Thymus (tissue), 11 donors: ENCODE data around the gene MAPK1IP1L. TPM values are rescaled to one million over a fixed set of nuclear protein-coding genes. Genes with fewer than 3 reads are reported as not detected.
"Not testable (repeated sequence)": the region's sequence is repeated elsewhere in the genome, so short reads cannot be mapped to it uniquely, and the experiment has no call there.

Experiments
- DNase-seq, 9 donors: peaks; one replicate each; pipeline ENCODE4 v3.0.0-alpha.2; 2013; ENCODE audit warnings: low spot score in 9 of 9, low read depth in 6 of 9, missing footprints in 1 of 9
- H3K27ac ChIP-seq, 2 donors: one replicate each; pipeline ENCODE4 v1.5.1; 2013; ENCODE audit warnings: control low read depth in 1 of 2, low read depth in 1 of 2, low read length in 1 of 2, mild to moderate bottlenecking in 1 of 2, moderate library complexity in 1 of 2
- H3K27me3 ChIP-seq, 2 donors: one replicate each; pipeline ENCODE4 v1.5.1; 2013; ENCODE audit warnings: low read length in 1 of 2; ENCODE audit not compliant: control insufficient read depth in 2 of 2, insufficient read depth in 1 of 2
- H3K36me3 ChIP-seq, 2 donors: one replicate each; pipeline ENCODE4 v1.5.1; 2013; ENCODE audit warnings: low read length in 1 of 2, mild to moderate bottlenecking in 1 of 2, moderate library complexity in 1 of 2; ENCODE audit not compliant: control insufficient read depth in 2 of 2, insufficient read depth in 2 of 2
- H3K4me1 ChIP-seq, 2 donors: one replicate each; pipeline ENCODE4 v1.5.1; 2013; ENCODE audit warnings: low read length in 2 of 2; ENCODE audit not compliant: control insufficient read depth in 2 of 2, insufficient read depth in 2 of 2
- H3K4me3 ChIP-seq, 2 donors: one replicate each; pipeline ENCODE4 v1.5.1; 2013; ENCODE audit warnings: low read length in 2 of 2, control low read depth in 1 of 2, mild to moderate bottlenecking in 1 of 2
- H3K9me3 ChIP-seq, 2 donors: one replicate each; pipeline ENCODE4 v1.5.1; 2013; ENCODE audit warnings: low read length in 1 of 2, mild to moderate bottlenecking in 1 of 2; ENCODE audit not compliant: control insufficient read depth in 2 of 2, insufficient read depth in 1 of 2
- WGBS: extraction: QIAGEN DNeasy Blood & Tissue Kit; methylation state at CpG from one replicate; pipeline ENCODE4 v1.1.7; 2013; 5-methylcytosine and 5-hydroxymethylcytosine counted together
- polyA plus RNA-seq: library from polyadenylated mRNA; stranded (reverse); fragments of 200-250 nt; gene quantifications from one replicate; pipeline ENCODE4 v1.2.3, GENCODE V29; 2013
- total RNA-seq: library from RNA; stranded (reverse); fragments of 120-200 nt; gene quantifications from one replicate; pipeline ENCODE4 v1.2.4, GENCODE V29; 2013
- donor health status: healthy.

The MAPK1IP1L gene
- total and polyA plus RNA-seq, 2 donors = 15.9 to 42.1 TPM

DNA sequence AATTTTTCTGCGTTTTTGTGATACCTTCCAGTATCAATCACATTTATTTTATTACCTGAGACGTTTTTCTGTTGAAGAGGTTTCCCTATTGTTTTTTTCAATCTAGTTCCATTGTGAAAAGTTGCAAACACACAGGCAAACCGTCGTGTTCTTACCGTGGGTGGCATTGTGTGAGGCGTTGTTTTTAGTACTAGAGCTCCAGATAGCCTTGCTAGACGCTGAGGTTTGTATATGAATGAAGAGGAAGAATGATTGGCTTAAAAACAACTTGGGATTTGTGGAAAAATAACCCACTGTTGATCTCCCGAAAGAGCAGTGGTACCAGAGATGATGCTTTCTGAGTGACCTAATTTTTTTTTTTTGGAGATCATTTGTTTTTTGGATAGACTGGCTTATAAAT is 23.4 kb upstream of the MAPK1IP1L start:
- Histone ChIP-seq H3K36me3 (peaks cover 0 to 3% of the 10 kb centered on the region in 2 donors), H3K27ac (no peak overlapping the region), H3K9me3 (no peaks in the 10 kb centered on the region), H3K4me1 (peaks cover 3 to 7% of the 10 kb centered on the region in 2 donors), H3K4me3 (peak overlapping the region; percentile 59 to 95), H3K27me3 (no peaks in the 10 kb centered on the region)
- WGBS = 15% methylated on average over 8 of the region's 8 CpGs
- DNase-seq = peak in 1 of 9 donors; percentile 36

DNA sequence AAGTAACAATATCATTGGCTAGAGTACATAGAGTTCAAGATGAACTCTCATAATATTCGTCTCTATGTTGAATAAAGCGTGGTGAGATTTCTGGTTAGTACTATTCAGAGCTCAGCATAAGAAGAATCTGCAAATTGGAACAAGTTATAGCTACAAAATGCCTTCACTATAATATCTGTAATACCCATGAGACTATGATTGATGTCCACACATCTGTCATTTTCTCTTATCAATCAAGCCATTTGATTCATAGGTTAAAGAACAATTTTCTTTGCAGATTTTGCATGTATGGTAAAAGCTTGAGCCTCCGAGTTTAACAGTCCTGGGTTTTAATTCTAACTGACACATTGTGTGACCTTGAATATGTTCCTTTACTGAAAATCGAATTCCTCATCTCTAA is 23.0 kb upstream of the MAPK1IP1L start:
- no peak for DNase-seq
- Histone ChIP-seq H3K27me3 (no peaks in the 10 kb centered on the region), H3K36me3 (peaks cover 0 to 3% of the 10 kb centered on the region in 2 donors), H3K4me1 (peaks cover 3 to 7% of the 10 kb centered on the region in 2 donors), H3K9me3 (no peaks in the 10 kb centered on the region), H3K4me3 (peak overlapping the region; percentile 59 to 95), H3K27ac (no peak overlapping the region)
- WGBS = 91% methylated on average over 4 of the region's 4 CpGs

DNA sequence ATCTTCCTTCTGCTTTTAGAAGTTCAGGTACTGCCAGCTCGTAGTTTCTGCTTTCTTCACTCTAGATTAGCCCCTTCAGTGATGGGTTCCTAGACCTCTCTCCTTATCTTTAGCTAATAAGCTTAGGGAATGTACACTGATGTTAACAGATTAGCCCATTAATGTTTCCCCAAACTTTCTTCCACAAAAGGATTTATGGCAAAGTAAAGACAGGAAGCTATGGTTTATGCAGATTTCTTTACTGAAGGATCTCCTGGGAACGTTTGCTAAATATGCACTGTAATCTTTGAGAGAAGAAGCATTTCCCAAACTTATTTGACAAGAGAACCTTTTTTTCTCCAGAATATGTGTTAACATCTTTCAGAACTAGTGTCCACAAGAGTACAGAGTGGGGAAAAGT is 20.3 kb upstream of the MAPK1IP1L start:
- no peaks in the 10 kb centered on the region for H3K9me3 ChIP-seq
- no peaks in the 10 kb centered on the region for H3K27me3 ChIP-seq
- peaks cover 3 to 7% of the 10 kb centered on the region in 2 donors for H3K4me1 ChIP-seq
- DNase-seq = no peak
- H3K4me3 ChIP-seq = no peak overlapping the region
- 58% methylated on average over 2 of the region's 2 CpGs for WGBS
- H3K36me3 ChIP-seq = peaks cover 0 to 11% of the 10 kb centered on the region in 2 donors
- no peak overlapping the region for H3K27ac ChIP-seq

DNA sequence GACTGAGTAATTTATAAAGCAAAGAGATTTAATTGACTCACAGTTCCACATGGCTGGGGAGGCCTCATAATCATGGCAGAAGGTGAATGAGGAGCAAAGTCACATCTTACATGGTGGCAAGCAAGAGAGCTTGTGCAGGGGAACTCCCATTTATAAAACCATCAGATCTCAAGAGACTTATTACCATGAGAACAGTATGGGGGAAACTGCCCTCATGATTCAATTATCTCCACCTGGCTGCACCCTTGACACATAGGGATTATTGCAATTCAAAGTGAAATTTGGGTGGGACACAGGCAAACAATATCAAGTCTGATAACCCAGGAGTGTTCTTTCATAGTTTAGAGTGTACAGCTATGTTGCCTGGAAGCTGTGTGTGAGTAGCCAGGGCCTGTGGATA is 13.5 kb upstream of the MAPK1IP1L start:
- not testable (repeated sequence) for H3K9me3 ChIP-seq, H3K27ac ChIP-seq, H3K4me1 ChIP-seq, H3K4me3 ChIP-seq, DNase-seq, H3K27me3 ChIP-seq
- H3K36me3 ChIP-seq = peaks cover 9 to 23% of the 10 kb centered on the region in 2 donors

DNA sequence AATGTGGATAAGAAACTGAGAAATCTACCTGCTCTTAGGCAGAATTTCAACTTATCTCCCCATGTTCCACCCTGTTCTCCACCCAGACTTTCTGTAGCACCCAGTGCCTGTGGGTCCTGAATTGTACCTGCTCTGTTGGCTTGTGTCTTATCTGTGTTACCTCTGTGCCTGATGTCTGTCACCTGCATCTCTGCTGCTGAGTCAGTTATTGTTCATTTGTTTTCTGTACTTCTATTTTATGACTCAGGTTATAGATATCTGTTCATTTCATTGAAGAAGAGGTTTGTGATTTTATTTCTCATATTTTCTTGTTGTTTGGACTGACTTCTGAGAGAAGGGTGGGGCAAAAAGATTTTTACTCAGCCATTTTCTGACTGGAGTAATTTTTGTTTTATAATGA is 12.7 kb upstream of the MAPK1IP1L start:
- Histone ChIP-seq H3K4me1 (no peaks in the 10 kb centered on the region), H3K36me3 (peaks cover 16 to 30% of the 10 kb centered on the region in 2 donors), H3K27ac (no peak overlapping the region), H3K9me3 (no peaks in the 10 kb centered on the region), H3K27me3 (no peaks in the 10 kb centered on the region), H3K4me3 (no peak overlapping the region)
- DNase-seq = no peak

DNA sequence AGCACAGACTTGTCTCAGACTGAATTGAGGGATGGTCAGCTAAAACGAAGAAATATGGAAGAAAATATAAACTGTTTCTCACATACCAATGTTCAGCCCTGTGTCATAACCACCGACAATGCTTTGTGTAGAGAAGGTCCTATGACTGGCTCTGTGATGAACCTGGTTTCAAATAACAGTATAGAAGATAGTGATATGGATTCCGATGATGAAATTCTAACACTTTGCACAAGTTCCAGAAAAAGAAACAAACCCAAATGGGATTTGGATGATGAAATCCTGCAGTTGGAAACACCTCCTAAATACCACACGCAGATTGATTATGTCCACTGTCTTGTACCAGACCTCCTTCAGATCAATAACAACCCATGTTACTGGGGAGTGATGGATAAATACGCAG is 7.9 kb upstream of the MAPK1IP1L start:
- Histone ChIP-seq H3K27ac (no peak overlapping the region), H3K9me3 (no peaks in the 10 kb centered on the region), H3K4me1 (no peaks in the 10 kb centered on the region), H3K36me3 (peaks cover 13 to 20% of the 10 kb centered on the region in 2 donors), H3K4me3 (no peak overlapping the region), H3K27me3 (no peaks in the 10 kb centered on the region)
- 96% methylated on average over 5 of the region's 5 CpGs for WGBS
- no peak for DNase-seq

DNA sequence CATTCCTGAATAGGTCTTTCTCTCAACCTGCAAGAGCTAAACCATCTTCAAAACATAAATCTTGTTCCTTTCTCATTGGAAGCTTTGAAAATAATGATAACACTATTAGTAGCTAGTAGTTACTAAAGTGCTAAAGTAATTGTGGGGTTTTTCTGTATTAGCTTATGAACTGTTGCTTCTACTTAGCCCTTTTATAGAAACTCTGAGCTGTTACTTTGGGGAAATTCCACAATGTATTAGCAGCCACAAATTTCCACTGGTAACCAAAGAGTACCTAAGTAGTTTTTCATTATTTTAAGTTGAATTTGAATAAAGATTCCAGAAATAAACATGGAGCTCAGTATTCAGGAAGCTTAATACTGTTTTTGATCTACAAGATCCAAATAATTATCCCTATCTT is 6.4 kb upstream of the MAPK1IP1L start:
- Histone ChIP-seq H3K36me3 (peaks cover 12 to 17% of the 10 kb centered on the region in 2 donors), H3K27me3 (no peaks in the 10 kb centered on the region), H3K27ac (no peak overlapping the region), H3K9me3 (no peaks in the 10 kb centered on the region), H3K4me3 (no peak overlapping the region), H3K4me1 (no peaks in the 10 kb centered on the region)
- DNase-seq = no peak

DNA sequence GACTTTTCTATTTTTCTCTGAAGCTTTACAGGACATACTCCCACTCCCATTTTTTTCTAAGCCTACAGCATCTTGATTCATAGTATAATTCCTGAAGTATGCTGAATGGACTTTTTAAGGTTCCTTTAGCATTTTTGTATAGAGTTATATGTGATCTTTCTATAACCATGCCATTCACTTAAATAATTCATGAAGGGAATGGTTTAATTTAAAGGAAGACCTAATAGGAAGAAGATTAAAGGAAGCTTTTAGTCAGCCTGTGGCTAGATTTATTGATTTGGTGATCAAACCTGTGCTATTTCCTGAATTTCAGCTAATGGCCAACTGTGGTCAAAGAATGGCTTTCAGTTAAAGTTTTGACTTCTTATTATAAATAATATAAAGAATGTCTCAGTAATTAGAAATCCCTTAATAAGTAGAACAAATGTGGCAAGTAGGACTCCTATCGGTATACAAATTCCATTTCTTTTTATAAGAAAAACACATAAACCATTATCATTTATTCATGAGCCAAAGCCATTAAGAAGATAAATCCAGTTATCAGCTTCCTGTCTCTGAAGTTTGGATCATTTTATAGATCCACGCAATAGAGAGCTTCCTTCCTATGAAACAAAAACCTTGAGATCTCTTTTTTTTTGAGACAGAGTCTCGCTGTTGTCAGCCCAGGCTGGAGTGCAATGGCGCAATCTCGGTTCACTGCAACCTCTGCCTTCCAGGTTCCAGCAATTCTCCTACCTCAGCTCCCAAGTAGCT is 4.0 kb upstream of the MAPK1IP1L start:
- no peaks in the 10 kb centered on the region for H3K27me3 ChIP-seq
- H3K4me1 ChIP-seq = peaks cover 2 to 6% of the 10 kb centered on the region in 2 donors
- H3K9me3 ChIP-seq = no peaks in the 10 kb centered on the region
- no peak overlapping the region for H3K27ac ChIP-seq
- peaks cover 12 to 17% of the 10 kb centered on the region in 2 donors for H3K36me3 ChIP-seq
- no peak for DNase-seq
- WGBS = 97% methylated on average over 5 of the region's 5 CpGs
- H3K4me3 ChIP-seq = no peak overlapping the region

DNA sequence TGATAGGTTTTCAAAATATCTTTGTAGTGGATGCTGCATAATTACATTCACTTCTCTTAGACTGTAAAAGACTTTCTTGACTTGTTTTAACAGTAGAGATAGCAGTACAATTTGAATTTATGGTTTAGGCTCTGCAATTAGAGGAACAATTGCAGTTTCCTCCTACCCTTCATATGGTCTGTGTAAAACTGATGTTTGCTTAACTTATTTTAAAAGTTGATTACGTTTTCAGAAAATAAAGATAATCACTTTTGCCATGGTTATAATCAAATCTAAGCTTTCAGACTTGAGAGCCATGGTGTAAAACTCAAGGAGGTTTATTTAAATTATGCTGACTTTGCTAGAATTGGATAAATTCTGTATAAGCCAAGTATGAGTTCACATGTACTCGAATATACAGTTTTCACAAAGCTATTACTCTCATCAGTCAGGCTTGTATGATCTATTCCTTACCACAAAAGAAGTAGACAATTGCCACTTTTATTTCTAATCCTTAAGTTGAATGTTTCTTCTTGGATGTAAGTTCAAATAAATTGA is 2.5 kb upstream of the MAPK1IP1L start:
- Histone ChIP-seq H3K36me3 (peaks cover under 1 to 7% of the 10 kb centered on the region in 2 donors), H3K9me3 (no peaks in the 10 kb centered on the region), H3K4me3 (no peak overlapping the region), H3K4me1 (peaks cover 9 to 15% of the 10 kb centered on the region in 2 donors), H3K27me3 (no peaks in the 10 kb centered on the region), H3K27ac (no peak overlapping the region)
- WGBS = 97% methylated on average over 2 of the region's 2 CpGs
- no peak for DNase-seq
